ENCODE results near the gene ACKR3. TPM values are rescaled to one million over a fixed set of nuclear protein-coding genes. Genes with fewer than 3 reads are reported as not detected.

The ACKR3 gene
- total and polyA plus RNA-seq, 2 experiments from 2014 or later: 1.0 to 3.0 TPM

DNA sequence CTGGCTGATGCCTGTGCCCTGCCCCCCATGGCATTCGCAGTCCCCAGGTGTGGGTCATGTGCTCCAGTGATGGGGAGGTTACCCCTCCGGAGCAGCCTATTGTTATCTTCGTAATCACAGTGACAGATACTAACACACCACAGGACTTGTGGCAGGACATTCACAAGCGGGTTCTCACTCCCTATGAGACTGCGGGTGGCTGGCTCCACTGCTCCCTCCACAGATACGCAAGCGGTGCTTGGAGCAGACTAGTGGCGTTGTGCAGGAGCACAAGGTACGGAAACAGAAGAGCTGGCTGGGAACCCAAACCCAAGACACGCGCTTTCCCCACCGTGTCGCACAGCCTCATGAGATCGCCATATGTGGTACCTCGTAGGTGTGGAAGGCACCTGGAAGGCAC, 52.2 kb downstream of the ACKR3 start:
- no peaks in the 10 kb centered on the region for H3K27me3 ChIP-seq (ENCODE audit: insufficient read depth)
- Mint-ChIP-seq H3K27me3 (ENCODE audit: insufficient read depth, low read depth, poor library complexity) (peaks cover 11% of the 10 kb centered on the region), H3K4me1 (peaks cover 7% of the 10 kb centered on the region; the same call in 1 of the 3 replicates), H3K36me3 (ENCODE audit: low read depth) (no peaks in the 10 kb centered on the region), H3K4me3 (no peak overlapping the region), H3K9me3 (no peaks in the 10 kb centered on the region), H3K27ac (no peak overlapping the region)
- H3K9me2 ChIP-seq (ENCODE audit: insufficient read depth): no peaks in the 10 kb centered on the region
- H3K4me3 ChIP-seq: no peak overlapping the region
- H3K27ac ChIP-seq (ENCODE audit: low read depth): no peak overlapping the region
- no peak overlapping the region for H2AFZ ChIP-seq
- H3F3A ChIP-seq (replicated peaks; ENCODE audit: low read depth): no peaks in the 10 kb centered on the region
- DNase-seq (ENCODE audit: low spot score): peak; percentile 18
- H3K36me3 ChIP-seq (ENCODE audit: insufficient read depth): no peaks in the 10 kb centered on the region
- no peak overlapping the region for H3K4me2 ChIP-seq
- no peaks in the 10 kb centered on the region for H3K4me1 ChIP-seq (ENCODE audit: insufficient read depth)
- peak; percentile 67 for ATAC-seq
- no peaks in the 10 kb centered on the region for H3K79me2 ChIP-seq (replicated peaks; ENCODE audit: insufficient read depth)
- no peaks in the 10 kb centered on the region for H4K20me1 ChIP-seq (replicated peaks; ENCODE audit: insufficient read depth)
- TF ChIP-seq CREB1 (CRISPR knock-in tag; IDR thresholded peaks at IDR 0.05; ENCODE audit: low read depth) (no peak), ETS1 (IDR thresholded peaks at IDR 0.05) (no peak)

GRCh38 chr2:236622201-236622600, 52.6 kb downstream of the ACKR3 start:
- ATAC-seq: no peak
- Mint-ChIP-seq H3K9me3 (no peaks in the 10 kb centered on the region), H3K36me3 (ENCODE audit: low read depth) (no peaks in the 10 kb centered on the region), H3K4me1 (peaks cover 7% of the 10 kb centered on the region; the same call in 1 of the 3 replicates), H3K4me3 (no peak overlapping the region), H3K27me3 (ENCODE audit: insufficient read depth, low read depth, poor library complexity) (peaks cover 11% of the 10 kb centered on the region), H3K27ac (no peak overlapping the region)
- Histone ChIP-seq H3F3A (replicated peaks; ENCODE audit: low read depth) (no peaks in the 10 kb centered on the region), H3K4me3 (no peak overlapping the region), H3K4me1 (ENCODE audit: insufficient read depth) (no peaks in the 10 kb centered on the region), H4K20me1 (replicated peaks; ENCODE audit: insufficient read depth) (no peaks in the 10 kb centered on the region), H3K79me2 (replicated peaks; ENCODE audit: insufficient read depth) (no peaks in the 10 kb centered on the region), H3K9me2 (ENCODE audit: insufficient read depth) (no peaks in the 10 kb centered on the region), H3K36me3 (ENCODE audit: insufficient read depth) (no peaks in the 10 kb centered on the region), H3K27ac (ENCODE audit: low read depth) (no peak overlapping the region), H2AFZ (no peak overlapping the region), H3K27me3 (ENCODE audit: insufficient read depth) (no peaks in the 10 kb centered on the region), H3K4me2 (no peak overlapping the region)
- no peak for TF ChIP-seq ZNF331 (CRISPR knock-in tag; IDR thresholded peaks at IDR 0.05; ENCODE audit: low read depth)
- no peak for TF ChIP-seq JUNB (IDR thresholded peaks at IDR 0.05; ENCODE audit: unreplicated experiment)
- TF ChIP-seq STAT1 (IDR thresholded peaks at IDR 0.05; ENCODE audit: unreplicated experiment): no peak
- TF ChIP-seq POLR2AphosphoS5 (IDR thresholded peaks at IDR 0.05; ENCODE audit: low read depth): no peak
- TF ChIP-seq, protein P1, sequence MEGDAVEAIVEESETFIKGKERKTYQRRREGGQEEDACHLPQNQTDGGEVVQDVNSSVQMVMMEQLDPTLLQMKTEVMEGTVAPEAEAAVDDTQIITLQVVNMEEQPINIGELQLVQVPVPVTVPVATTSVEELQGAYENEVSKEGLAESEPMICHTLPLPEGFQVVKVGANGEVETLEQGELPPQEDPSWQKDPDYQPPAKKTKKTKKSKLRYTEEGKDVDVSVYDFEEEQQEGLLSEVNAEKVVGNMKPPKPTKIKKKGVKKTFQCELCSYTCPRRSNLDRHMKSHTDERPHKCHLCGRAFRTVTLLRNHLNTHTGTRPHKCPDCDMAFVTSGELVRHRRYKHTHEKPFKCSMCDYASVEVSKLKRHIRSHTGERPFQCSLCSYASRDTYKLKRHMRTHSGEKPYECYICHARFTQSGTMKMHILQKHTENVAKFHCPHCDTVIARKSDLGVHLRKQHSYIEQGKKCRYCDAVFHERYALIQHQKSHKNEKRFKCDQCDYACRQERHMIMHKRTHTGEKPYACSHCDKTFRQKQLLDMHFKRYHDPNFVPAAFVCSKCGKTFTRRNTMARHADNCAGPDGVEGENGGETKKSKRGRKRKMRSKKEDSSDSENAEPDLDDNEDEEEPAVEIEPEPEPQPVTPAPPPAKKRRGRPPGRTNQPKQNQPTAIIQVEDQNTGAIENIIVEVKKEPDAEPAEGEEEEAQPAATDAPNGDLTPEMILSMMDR (conservative IDR thresholded peaks at IDR 0.05; ENCODE audit: low read depth in 2 of 2): no peak
- no peak for TF ChIP-seq ETS1 (IDR thresholded peaks at IDR 0.05)
- no peak for TF ChIP-seq NANOG (IDR thresholded peaks at IDR 0.05; ENCODE audit: borderline replicate concordance)
- no peak for DNase-seq (ENCODE audit: low spot score)

Measured in GM23338 (cell line).